HCT116 (cell line): ENCODE measurements around the gene MRPL39.

Experiments
- CTCF ChIP-seq, 3 experiments: fragments of 200-600 bp in 1 of 3; sonication (generic) in 1 of 3; IDR thresholded peaks in 2 of 3; conservative IDR thresholded peaks in 1 of 3; 2 replicates each; pipeline ENCODE4 v1.5.1; 2012 to 2017; ENCODE audit warnings: low read depth in 2 of 3, low read length in 2 of 3, antibody characterized with exemption in 1 of 3, borderline replicate concordance in 1 of 3, control low read depth in 1 of 3, mild to moderate bottlenecking in 1 of 3, mixed read lengths in 1 of 3, mixed run types in 1 of 3, moderate library complexity in 1 of 3; ENCODE audit not compliant: insufficient read depth in 1 of 3
- ELF1 ChIP-seq: IDR thresholded peaks from 2 replicates; pipeline ENCODE4 v1.6.1; 2012; ENCODE audit warnings: low read depth, borderline replicate concordance
- EZH2 ChIP-seq: fragments of 200-600 bp; sonication (generic); IDR thresholded peaks from 2 replicates; pipeline ENCODE4 v1.6.1; 2017; ENCODE audit warnings: antibody characterized with exemption, mixed run types
- POLR2A ChIP-seq: IDR thresholded peaks from 2 replicates; pipeline ENCODE4 v1.7.0; 2011; ENCODE audit warnings: borderline replicate concordance; ENCODE audit not compliant: insufficient read depth, insufficient read length; ENCODE audit errors: extremely low read depth
- POLR2AphosphoS5 ChIP-seq: IDR thresholded peaks from 2 replicates; pipeline ENCODE4 v1.6.1; 2011; ENCODE audit warnings: mild to moderate bottlenecking, low read depth, low read length, moderate library complexity
- SIN3A ChIP-seq: IDR thresholded peaks from 2 replicates; pipeline ENCODE4 v1.6.1; 2012; ENCODE audit warnings: low read depth
- YY1 ChIP-seq: IDR thresholded peaks from 2 replicates; pipeline ENCODE4 v1.6.1; 2011; ENCODE audit warnings: low read length, low read depth, moderate library complexity, mild to moderate bottlenecking; ENCODE audit not compliant: insufficient replicate concordance; ENCODE audit errors: extremely low read depth
- ZNF274 ChIP-seq: fragments of 200-500 bp; sonication (Bioruptor generic); IDR thresholded peaks from 2 replicates; pipeline ENCODE4 v1.6.1; 2014; ENCODE audit warnings: mild to moderate bottlenecking, low read depth, low read length, inconsistent platforms

- no peak for TF ChIP-seq SIN3A
- TF ChIP-seq CTCF (IDR thresholded peaks at IDR 0.05 in 2 of 3, conservative IDR thresholded peaks at IDR 0.05 in 1 of 3; ENCODE audit: borderline replicate concordance in 1 of 3, insufficient read depth in 1 of 3, low read depth in 2 of 3, low read length in 2 of 3) = no peak
- TF ChIP-seq EZH2 = no peak
- TF ChIP-seq YY1 = no peak
- TF ChIP-seq ELF1 = no peak
- TF ChIP-seq POLR2A = no peak
- no peak for TF ChIP-seq POLR2AphosphoS5
- no peak for TF ChIP-seq ZNF274
Observed at GRCh38 chr21:25562660-25563059, 44.6 kb downstream of the MRPL39 start.
